22Rv1 (cell line): ENCODE measurements around the gene MIEN1.
"Not testable (repeated sequence)": the region's sequence is repeated elsewhere in the genome, so short reads cannot be mapped to it uniquely, and the experiment has no call there.

ENCODE experiments used
- H3K27ac ChIP-seq: fragments of 450-650 bp; 2 replicates; pipeline ENCODE4 v1.5.1; 2017
- ZFX ChIP-seq: fragments of 450-650 bp; IDR thresholded peaks from 2 replicates; pipeline ENCODE4 v1.6.1; 2017; ENCODE audit warnings: antibody characterized with exemption, borderline replicate concordance
- TF ChIP-seq, protein P1 (sequence below): fragments of 450-650 bp; IDR thresholded peaks from 2 replicates; pipeline ENCODE4 v1.5.1; 2017; ENCODE audit warnings: mild to moderate bottlenecking

MIEN1 gene

GRCh38 chr17:39716073-39716818 is 14.1 kb downstream of the MIEN1 start:
- H3K27ac ChIP-seq, result peak overlapping the region; percentile 43
- TF ChIP-seq, protein P1, sequence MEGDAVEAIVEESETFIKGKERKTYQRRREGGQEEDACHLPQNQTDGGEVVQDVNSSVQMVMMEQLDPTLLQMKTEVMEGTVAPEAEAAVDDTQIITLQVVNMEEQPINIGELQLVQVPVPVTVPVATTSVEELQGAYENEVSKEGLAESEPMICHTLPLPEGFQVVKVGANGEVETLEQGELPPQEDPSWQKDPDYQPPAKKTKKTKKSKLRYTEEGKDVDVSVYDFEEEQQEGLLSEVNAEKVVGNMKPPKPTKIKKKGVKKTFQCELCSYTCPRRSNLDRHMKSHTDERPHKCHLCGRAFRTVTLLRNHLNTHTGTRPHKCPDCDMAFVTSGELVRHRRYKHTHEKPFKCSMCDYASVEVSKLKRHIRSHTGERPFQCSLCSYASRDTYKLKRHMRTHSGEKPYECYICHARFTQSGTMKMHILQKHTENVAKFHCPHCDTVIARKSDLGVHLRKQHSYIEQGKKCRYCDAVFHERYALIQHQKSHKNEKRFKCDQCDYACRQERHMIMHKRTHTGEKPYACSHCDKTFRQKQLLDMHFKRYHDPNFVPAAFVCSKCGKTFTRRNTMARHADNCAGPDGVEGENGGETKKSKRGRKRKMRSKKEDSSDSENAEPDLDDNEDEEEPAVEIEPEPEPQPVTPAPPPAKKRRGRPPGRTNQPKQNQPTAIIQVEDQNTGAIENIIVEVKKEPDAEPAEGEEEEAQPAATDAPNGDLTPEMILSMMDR, result no peak
- TF ChIP-seq ZFX, result no peak

- H3K27ac ChIP-seq, result no peak overlapping the region
- TF ChIP-seq, protein P1, result no peak
- TF ChIP-seq ZFX, result no peak
Observed at GRCh38 chr17:39715375-39716072, 14.8 kb downstream of the MIEN1 start.

DNA sequence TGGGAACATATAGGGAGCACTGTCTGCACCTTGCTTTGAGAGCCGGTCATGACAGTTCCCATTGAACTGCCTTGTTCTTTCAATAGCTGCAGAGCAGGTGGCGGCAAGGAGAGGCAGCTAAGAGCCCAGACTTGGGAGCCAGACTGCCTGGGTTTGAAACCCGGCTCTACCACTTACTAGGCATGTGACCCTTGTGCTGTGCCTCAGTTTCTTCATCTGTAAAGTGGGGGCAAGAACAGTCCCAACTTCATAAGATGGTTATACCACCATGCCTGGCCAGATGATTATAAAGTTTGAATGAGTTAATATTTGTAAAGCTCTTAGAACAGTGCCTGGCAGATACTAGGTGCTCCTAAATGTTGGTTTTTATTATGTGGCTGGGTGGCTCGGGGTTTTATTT is 16.1 kb downstream of the MIEN1 start:
- no peak overlapping the region for H3K27ac ChIP-seq
- TF ChIP-seq ZFX, result no peak
- TF ChIP-seq, protein P1, result no peak

GRCh38 chr17:39711851-39712250 is 18.5 kb downstream of the MIEN1 start:
- no peak overlapping the region for H3K27ac ChIP-seq
- no peak for TF ChIP-seq ZFX
- TF ChIP-seq, protein P1, result no peak

GRCh38 chr17:39711071-39711470 is 19.3 kb downstream of the MIEN1 start:
- not testable (repeated sequence) for H3K27ac ChIP-seq

- TF ChIP-seq, protein P1, result no peak
- no peak overlapping the region for H3K27ac ChIP-seq
Observed at GRCh38 chr17:39709998-39710964, 20.1 kb downstream of the MIEN1 start.

DNA sequence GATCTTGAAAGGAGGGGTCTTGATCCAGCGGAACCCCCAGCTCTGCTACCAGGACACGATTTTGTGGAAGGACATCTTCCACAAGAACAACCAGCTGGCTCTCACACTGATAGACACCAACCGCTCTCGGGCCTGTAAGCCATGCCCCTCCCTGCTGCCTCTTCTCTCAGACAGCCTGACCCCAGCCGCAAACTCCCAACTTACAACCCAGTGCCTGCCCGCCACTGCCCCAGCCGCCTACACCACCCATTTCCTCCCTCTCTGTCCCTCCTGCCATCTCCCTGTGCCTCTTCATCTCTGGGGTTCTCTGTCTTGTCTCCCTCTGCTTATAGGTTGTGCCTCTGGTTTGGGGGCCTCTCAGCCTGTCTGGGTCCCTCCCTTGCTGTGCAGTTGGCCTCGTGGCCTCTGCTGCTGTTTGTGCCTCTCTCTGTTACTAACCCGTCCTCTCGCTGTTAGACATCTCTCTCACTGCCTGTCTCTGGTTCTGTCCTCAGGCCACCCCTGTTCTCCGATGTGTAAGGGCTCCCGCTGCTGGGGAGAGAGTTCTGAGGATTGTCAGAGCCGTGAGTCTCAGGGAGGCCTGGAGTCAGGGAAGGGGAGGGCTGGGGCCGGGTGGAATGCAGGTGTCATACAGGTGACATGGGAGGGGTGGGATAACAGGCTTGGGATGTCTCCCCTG is 20.9 kb downstream of the MIEN1 start:
- TF ChIP-seq ZFX, result no peak
- TF ChIP-seq, protein P1, result no peak
- H3K27ac ChIP-seq, result no peak overlapping the region
